GM21447 (cell line): ENCODE measurements around the gene MKRN3.
"Not testable (repeated sequence)": the region's sequence is repeated elsewhere in the genome, so short reads cannot be mapped to it uniquely, and the experiment has no call there.

Experiments used
- ATAC-seq: cut with Tn5 transposase; IDR thresholded peaks from one replicate; pipeline ENCODE4 v1.9.1; 2021; ENCODE audit not compliant: unreplicated experiment

The MKRN3 gene

GRCh38 chr15:23588268-23588667 is 22.8 kb downstream of the MKRN3 start:
- no peak for ATAC-seq

- no peak for ATAC-seq
Observed at GRCh38 chr15:23589012-23589411, 23.5 kb downstream of the MKRN3 start.

GRCh38 chr15:23594252-23594770 is 28.8 kb downstream of the MKRN3 start:
- ATAC-seq, result no peak

- no peak for ATAC-seq
Observed at GRCh38 chr15:23595368-23595767, 29.9 kb downstream of the MKRN3 start.

GRCh38 chr15:23596736-23597135 is 31.3 kb downstream of the MKRN3 start:
- ATAC-seq, result no peak

GRCh38 chr15:23597278-23597677 is 31.8 kb downstream of the MKRN3 start:
- not testable (repeated sequence) for ATAC-seq

- ATAC-seq, result no peak
Observed at GRCh38 chr15:23599053-23599452, 33.6 kb downstream of the MKRN3 start.

GRCh38 chr15:23602124-23602523 is 36.6 kb downstream of the MKRN3 start:
- ATAC-seq, result no peak

GRCh38 chr15:23606226-23606625 is 40.8 kb downstream of the MKRN3 start:
- no peak for ATAC-seq

- no peak for ATAC-seq
Observed at GRCh38 chr15:23616536-23616935, 51.1 kb downstream of the MKRN3 start.
